Kidney tubule cell (primary cell): ENCODE measurements around the gene TBC1D10A.

Experiments
- DNase-seq: peaks from one replicate; pipeline ENCODE4 v3.0.0-alpha.2; 2018; ENCODE audit warnings: low spot score

The TBC1D10A gene

GRCh38 chr22:30320021-30320556, 6.7 kb downstream of the TBC1D10A start:
- no peak for DNase-seq

- DNase-seq: no peak
These were observed 7.8 kb downstream of the TBC1D10A start for GRCh38 chr22:30318799-30319419.

DNA sequence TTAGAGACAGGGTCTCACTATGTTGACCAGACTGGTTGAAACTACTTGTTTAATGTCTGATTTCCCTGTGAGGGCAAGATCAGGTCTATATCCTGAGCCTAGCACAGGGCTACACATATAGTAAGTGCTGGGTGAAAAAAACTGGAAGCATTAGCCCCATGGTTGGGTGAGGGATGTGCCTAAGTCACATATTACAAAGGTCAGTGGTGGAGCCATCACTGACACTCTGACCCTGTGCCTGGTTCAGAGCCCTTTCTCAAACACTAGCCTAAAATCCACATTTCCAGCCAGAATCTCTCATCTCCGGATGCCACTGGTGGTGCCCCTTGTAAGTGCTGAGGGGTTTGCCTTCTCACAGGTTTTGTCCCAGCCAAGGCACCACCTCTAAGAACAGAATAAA, 9.0 kb downstream of the TBC1D10A start:
- DNase-seq: no peak

DNA sequence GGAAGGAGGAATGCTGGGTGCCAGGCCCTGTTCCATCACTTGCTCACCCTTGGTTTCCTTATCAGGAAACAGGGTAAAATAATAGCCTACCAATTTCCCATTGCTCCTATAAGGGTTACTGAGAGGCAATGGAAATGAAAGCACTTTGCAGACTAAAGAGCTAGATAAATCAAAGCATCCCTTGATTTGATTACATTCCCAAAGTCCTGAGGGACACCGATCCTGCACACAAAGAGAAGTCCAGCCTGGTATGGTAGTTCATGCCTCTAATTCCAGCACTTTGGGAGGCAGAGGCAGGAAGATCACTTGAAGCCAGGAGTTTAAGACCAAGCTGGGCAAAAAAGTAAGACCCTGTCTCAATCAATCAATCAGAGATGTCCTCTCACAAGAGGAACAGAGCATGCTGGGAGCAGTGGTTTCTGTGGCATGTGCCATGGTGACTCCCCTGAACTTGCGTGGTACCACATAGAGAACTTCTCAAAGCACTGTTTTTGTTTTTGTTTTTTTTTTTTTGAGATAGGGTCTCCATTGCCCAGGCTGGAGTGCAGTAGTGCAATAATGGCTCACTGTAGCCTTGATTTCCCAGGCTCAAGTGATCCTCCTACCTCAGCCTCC, 10.7 kb downstream of the TBC1D10A start:
- no peak for DNase-seq

DNA sequence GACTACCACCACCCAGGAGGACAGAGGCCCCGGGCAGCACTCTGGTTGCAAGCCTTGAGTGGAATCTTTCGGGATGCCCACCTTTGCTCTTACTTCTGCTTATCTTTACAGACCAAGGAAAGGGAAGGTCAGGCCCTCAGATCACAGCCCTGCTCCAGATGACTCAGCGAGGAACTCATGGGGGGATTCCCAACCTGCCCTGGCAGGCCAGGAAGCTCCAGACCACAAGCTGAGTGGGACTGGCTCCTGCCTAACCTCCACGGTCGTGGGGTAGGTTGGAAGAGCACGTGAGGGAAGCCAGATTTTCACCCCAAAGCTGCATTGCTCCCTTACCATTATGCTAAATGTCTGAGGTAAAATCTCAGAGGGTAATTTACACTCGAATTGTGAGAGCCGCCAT, 11.8 kb downstream of the TBC1D10A start:
- peak; percentile 87 for DNase-seq

- peak; percentile 74 for DNase-seq
These were observed 13.0 kb downstream of the TBC1D10A start for GRCh38 chr22:30313527-30314363.

- peak; percentile 93 for DNase-seq
These were observed 14.7 kb downstream of the TBC1D10A start for GRCh38 chr22:30312053-30312452.

GRCh38 chr22:30310881-30311771, 15.6 kb downstream of the TBC1D10A start:
- peak; percentile 94 for DNase-seq

DNA sequence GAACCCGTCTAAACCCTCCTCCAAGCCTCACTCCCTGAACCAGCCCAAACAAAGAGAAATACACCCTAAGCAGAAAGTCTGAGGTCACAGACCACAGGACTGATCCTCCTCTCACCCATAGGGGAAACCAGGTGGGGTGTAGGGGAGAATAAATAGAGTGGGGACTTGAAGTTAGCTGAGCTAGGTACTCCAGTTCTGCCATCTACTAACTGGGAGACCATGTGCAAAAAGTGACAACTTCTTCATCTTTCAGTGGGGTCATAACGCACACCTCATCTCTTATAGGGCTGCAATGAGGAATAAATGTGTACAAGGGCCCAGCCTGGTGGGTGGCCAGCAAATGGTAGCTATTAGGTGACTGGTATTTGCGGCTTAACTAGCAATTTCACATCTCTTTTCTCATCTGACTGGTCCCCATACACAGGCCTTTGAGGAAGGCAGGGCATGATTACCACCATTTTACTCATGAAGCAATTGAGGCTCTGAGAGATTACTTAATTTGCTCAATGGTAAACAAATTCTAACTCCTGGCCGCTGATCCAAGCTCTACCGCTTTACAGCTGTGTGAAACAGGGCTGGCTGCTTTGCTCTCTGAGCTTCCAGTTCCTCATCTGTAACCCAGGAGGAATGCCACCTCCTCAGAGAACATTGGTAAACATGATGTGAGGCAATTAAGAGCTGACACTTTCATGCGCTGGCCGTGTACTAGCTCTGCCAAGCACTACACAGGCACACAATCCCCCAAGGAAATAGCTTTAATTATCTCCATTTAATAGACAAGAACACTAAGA, 16.6 kb downstream of the TBC1D10A start:
- peak; percentile 85 for DNase-seq

- DNase-seq: peak; percentile 66
These were observed 18.1 kb downstream of the TBC1D10A start for GRCh38 chr22:30308518-30309230.

DNA sequence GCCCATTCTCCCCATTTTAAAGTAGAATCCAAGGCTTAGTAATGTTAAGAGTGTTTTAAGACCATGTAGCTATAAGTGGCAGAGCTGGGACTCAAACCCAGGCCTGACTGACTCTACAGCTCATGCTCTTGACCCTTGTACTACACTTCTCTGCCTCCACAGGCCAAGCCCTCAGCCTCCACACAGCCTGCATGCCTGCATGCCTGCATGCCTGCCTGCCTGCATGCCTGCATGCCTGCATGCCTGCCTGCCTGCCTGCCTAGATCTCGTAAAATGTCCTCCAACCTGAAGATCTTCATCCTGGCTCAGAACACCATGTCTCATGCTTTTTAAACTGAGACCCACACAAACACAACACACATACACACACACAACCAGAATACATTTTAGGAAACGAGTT, 18.6 kb downstream of the TBC1D10A start:
- no peak for DNase-seq

GRCh38 chr22:30307041-30307574, 19.6 kb downstream of the TBC1D10A start:
- no peak for DNase-seq

DNA sequence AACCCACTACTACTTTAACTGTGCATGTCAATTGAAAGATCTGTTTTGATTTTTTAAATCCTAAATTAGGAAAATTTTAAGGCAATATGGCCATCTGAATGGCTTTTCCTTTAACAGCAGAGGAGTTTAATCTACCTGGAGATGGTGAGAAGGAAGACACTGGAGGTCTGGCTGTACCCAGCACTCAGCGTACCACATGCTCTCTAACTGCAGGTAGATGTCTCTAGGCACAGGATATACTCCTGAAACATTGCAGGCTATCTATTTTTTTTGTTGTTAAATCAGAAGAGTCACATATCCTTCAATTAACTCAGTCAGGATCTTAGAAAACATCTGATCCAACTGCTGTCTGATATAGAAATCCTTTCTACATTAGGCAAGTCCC, 20.1 kb downstream of the TBC1D10A start:
- no peak for DNase-seq

GRCh38 chr22:30305906-30306626, 20.7 kb downstream of the TBC1D10A start:
- peak; percentile 50 for DNase-seq

GRCh38 chr22:30305519-30305905, 21.2 kb downstream of the TBC1D10A start:
- DNase-seq: no peak

- DNase-seq: peak; percentile 42
These were observed 22.1 kb downstream of the TBC1D10A start for GRCh38 chr22:30304495-30305244.

DNA sequence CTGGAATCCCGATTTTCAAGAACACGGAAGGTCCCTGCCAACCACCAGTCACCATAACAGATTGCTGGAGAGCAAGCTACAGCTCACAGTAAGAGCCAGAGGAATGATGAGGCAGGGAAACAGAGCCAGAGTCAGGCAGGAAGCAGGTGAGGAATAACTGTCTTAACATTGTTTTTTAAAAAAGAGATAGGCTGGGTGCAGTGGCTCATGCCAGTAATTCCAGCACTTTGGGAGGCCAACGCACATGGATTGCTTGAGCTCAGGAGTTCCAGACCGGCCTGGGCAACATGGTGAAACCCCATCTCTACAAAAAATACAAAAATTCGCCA, 24.0 kb downstream of the TBC1D10A start:
- DNase-seq: no peak

GRCh38 chr22:30301995-30302809, 24.5 kb downstream of the TBC1D10A start:
- peak; percentile 50 for DNase-seq
